ENCODE data around the gene REL. TPM values are rescaled to one million over a fixed set of nuclear protein-coding genes. Genes with fewer than 3 reads are reported as not detected.

REL gene
- total and polyA plus RNA-seq, 2 of the 13 experiments (the other 11 are each of a cell fraction or from before 2014, with no cell fraction given), result 3.7 to 7.0 TPM

GRCh38 chr2:60885683-60886082, 4.3 kb downstream of the REL start (continued):
- TF ChIP-seq ZNF318 (CRISPR knock-in tag; IDR thresholded peaks at IDR 0.05) (no peak), ZKSCAN5 (CRISPR knock-in tag; IDR thresholded peaks at IDR 0.05) (no peak), SMAD1 (CRISPR knock-in tag; IDR thresholded peaks at IDR 0.05; ENCODE audit: borderline replicate concordance, low read depth) (no peak), ZNF816 (CRISPR knock-in tag; IDR thresholded peaks at IDR 0.05; ENCODE audit: borderline replicate concordance) (no peak), ZNF44 (CRISPR knock-in tag; IDR thresholded peaks at IDR 0.05) (no peak), DNMT1 (CRISPR knock-in tag; IDR thresholded peaks at IDR 0.05) (no peak), TCF7 (IDR thresholded peaks at IDR 0.05; ENCODE audit: low read depth) (peak; percentile 63), NKX3-1 (CRISPR knock-in tag; IDR thresholded peaks at IDR 0.05) (peak; percentile 65; the same call in 1 of the 2 replicates), CREM (IDR thresholded peaks at IDR 0.05) (peak; percentile 67; the same call in 1 of the 2 replicates), CREM (CRISPR knock-in tag; IDR thresholded peaks at IDR 0.05) (no peak), GPN1 (CRISPR knock-in tag; IDR thresholded peaks at IDR 0.05; ENCODE audit: borderline replicate concordance) (no peak), KMT2A (CRISPR knock-in tag; IDR thresholded peaks at IDR 0.05) (peak; percentile 51; the same call in 1 of the 2 replicates), SUZ12 (IDR thresholded peaks at IDR 0.05; ENCODE audit: low read depth, low read length) (no peak), PATZ1 (CRISPR knock-in tag; IDR thresholded peaks at IDR 0.05) (0 out of 2 replicates have a peak, but pooled peaks have one; percentile 18), ZNF367 (CRISPR knock-in tag; IDR thresholded peaks at IDR 0.05; ENCODE audit: borderline replicate concordance) (no peak), PREB (CRISPR knock-in tag; IDR thresholded peaks at IDR 0.05) (no peak), MXD1 (CRISPR knock-in tag; IDR thresholded peaks at IDR 0.05) (no peak), RBM39 (IDR thresholded peaks at IDR 0.05; ENCODE audit: low read depth, low read length, poor library complexity, severe bottlenecking) (no peak)
